Stimulated activated CD4-positive, alpha-beta T cell treated with anti-CD3 and anti-CD28 coated beads, Interleukin-12 subunit alpha, Interleukin-12 subunit beta, amount 100 ng/mL, for 24 hours (primary cell): ENCODE measurements around the gene PKD2L1.
"Not testable (repeated sequence)": the region's sequence is repeated elsewhere in the genome, so short reads cannot be mapped to it uniquely, and the experiment has no call there.

Experiments used
- DNase-seq, 2 experiments: peaks; one replicate each; pipeline ENCODE4 v3.0.0-alpha.2; 2020; ENCODE audit warnings: low read depth in 2 of 2

The PKD2L1 gene

GRCh38 chr10:100330079-100330478, at the start of gene PKD2L1:
Gene PKD2L1 (minus strand): TSS chr10:100330228. CDS start chr10:100330103, 125 bp downstream.
- DNase-seq: no peak

DNA sequence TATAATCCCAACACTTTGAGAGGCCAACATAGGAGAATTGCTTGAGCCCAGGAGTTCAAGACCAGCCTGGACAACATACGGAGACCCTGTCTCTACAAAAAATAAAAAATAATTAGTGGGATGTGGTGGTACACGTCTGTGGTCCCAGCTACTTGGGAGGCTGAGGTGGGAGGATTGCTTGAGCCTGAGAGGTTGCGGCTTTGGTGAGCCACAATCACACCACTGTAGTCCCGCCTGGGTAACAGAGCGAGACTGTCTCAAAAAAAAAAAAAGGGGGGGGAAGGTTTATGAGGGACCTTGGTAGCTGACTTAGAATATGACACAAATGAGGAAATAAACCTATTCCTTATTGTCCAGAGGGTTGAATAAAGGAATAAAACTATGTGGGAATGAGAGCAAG, 47.8 kb upstream of the PKD2L1 start:
- DNase-seq: no peak

- not testable (repeated sequence) for DNase-seq
Observed at GRCh38 chr10:100376656-100377055, 46.6 kb upstream of the PKD2L1 start.

DNA sequence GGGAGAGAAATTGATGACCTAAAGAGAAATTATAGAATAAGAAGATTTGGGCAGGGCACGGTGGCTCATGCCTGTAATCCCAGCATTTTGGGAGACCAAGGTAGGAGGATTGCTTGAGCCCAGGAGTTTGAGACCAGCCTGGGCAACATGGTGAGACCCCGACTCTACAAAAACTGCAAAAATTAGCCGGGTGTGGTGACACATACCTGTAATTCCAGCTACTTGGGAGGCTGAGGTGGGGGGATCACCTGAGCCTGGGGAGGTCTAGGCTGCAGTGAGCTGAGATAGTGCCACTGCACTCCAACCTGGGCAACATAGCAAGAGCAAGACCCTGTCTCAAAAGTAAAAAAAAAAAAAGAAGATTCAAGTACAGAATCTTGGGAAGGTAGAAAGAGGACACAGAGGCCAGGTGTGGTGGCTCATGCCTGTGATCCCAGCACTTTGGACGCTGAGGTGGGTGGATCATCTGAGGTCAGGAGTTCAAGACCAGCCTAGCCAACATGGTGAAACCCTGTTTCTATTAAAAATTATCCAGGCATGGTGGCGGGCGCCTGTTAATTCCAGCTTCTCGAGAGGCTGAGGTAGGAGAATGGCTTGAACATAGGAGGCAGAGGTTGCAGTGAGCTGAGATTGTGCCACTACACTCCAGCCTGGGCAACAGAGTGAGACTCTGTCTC, 44.8 kb upstream of the PKD2L1 start:
- DNase-seq: not testable (repeated sequence)

DNA sequence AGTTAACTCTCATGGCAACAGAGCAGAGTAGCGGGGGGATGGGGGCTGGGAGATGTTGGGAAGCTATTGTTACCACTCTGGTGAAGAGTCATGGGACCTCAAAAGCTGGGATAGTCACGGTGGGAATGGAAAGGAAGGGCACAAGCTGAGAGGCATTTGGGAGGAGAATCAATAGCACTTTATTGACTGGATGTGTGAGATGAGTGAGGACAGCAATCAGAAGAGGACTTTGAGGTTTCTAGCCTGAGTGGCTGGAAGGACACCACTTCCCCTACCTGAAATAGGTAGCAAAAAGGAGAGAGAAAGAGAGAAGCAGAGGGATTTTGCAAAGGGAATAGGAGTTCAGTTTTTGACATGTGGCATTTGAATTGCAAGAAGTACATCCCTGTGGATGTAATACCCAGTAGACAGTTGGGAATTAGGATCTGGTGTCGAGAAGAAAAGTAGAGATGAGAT, 44.2 kb upstream of the PKD2L1 start:
- DNase-seq: no peak

DNA sequence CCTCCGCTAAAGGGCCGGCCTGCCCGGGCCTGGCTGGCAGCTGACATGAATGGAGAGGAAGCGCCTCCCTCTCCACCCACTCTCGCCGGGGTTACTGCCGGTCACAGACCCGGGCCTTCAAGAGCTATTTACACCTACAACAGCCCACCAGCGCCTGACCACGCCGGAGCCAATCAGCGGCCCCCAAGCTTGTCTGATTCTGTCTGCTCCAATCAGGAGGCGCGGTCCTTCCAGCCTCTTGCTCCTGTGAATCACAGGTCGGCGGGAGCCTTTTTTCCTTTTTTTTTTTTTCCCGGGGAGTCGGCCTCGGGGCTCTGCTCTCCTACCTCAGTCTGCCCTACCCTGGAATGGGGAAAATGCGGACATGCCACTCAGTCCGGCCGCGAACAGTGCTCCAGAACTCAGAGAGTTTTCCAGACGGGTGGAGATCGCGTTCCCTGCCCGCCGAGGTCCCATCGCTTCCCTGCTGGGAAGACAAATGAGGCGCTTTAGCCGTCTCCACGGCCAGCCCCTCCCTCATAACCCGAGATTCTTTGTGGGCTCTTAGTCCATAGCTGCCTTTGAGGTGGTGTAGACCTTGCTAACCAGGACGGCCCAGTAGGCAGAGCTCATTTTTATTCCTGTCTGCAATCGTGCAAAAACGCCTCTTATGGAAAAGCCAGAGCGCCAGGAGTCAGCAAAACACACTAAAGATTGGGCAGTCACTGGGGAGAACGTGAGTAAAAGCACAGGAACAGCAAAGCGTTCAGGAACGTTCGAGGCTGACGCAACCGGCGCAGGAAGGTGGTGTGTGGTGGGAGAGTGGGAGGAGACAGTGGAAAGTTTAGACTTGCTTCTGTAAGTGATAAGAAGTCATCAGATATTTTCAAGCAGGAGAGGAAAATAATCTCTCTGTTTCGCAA, 43.5 kb upstream of the PKD2L1 start:
- peak; percentile 73 to 94 for DNase-seq

DNA sequence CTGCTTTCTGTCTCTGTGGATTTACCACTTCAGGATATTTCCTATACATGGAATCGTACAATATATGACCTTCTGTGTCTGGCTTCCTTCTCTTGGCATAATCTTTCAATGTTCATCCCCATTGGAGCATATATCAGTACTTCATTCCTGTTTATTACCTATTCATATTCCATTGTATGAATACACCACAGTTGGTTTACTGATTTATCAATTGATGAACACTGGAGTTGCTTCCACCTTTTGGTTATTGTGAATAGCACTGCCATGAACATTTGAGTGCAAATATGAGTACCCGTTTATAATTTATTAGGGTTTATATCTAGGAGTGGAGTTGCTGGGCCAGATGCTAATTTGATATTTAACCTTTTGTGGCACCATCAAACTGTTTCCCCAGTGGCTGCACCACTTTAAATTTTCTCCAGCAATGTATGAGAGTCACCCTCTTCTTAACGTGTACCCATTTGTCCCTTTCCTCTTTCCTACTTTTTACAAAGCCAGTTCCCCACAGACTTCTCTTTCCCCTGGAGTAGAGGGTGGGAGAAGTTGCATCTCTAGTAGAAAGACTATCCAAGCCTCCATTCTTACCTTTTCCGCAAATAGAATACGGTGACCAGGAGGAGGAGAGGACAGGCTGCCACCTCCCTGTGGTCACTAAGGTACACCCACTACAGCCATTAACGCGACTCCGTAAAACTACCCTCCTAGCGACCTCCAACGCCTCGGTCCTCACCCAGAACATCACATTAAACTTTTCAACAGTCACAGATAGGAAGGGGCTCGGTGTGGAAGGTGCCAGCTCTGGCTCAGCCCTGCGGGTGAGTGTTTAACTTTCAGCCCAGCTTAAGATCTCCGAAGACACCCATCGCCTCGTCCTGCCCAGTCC, 42.6 kb upstream of the PKD2L1 start:
- no peak for DNase-seq

DNA sequence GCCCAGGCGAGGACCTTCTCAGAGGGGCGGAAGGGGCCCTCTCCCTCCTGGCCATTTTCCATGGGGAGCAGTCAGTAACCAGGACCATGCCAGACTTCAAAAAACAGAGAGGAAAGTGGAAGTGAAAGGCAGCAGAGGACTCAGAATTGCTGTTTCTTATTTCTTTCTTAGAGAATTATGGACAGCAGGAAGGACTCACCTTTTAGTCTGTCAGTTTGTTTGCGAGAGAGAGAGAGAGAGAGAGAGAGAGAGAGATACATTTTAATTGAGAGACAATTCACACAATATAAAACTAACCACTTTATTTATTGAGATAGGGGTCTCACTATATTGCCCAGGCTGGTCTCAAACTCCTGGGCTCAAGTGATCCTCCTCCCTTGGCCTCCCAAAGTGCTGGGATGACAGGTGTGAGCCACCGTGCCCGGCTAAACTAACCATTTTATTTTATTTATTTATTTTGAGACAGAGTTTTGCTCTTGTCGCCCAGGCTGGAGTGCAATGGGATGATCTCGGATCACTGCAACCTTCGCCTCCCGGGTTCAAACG, 41.5 kb upstream of the PKD2L1 start:
- DNase-seq: no peak

DNA sequence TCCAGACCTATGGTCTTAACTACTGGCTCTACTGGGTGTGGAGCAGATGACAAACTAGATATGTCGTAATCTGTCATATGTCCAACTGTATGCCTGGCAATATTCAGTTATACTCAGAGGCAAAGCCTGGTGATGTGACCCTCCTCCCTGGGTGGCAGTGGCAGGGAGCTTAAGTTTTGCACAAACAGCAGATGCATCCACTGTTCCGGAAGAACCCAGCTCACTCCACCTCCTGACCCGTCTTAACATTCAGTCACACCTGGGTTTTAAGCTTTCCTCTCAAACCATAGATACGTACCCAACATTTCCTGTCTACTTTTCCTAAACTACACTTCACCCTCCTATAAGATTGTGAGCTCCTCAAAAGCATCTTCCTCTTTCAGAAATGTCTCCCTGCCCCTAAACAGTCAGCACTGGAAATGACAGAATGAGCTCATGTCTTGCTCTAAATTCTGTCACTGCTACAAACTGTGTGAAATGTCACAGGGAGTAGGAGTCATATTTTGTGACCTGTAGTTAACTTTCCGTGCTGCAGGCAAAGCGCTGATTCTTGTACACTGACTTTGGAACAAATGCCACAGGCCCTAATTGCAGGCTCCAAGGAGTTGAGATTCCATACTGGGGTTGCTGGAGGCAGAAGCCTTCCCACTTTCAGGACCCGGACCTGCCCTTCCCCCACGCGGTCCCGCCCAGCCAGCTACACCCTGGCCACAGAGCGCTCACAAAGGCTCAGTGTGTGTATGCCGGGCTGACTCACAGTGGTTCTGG, 40.9 kb upstream of the PKD2L1 start:
- DNase-seq: peak; percentile 25 to 63

- DNase-seq: no peak
Observed at GRCh38 chr10:100368721-100369120, 38.7 kb upstream of the PKD2L1 start.

DNA sequence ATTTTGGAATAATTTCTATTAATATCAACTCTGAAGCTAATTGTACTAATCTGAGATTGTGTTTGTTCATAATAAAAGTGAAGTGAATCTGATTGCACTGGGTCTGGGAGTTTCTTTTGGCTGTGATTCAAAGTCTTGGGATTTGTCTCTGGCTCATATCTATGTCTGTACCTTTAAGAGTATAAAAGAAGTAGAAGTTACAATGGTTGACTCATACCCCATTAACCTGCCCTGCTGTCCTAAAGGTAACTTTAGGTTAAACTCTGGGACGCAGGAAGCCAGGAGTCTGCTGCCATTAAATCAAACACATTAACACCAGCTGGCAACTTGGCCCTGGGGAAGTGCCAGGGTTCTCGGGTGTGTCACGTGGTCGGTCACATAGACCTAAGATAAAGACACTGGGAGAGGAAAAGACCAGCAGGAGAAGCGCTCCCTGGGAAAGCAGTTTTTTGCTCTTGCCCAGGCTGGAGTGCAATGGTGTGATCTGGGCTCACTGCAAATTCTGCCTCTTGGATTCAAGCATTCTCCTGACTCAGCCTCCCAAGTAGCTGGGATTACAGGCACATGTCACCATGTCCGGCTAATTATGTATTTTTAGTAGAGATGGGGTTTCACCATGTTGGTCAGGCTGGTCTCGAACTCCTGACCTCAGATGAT, 34.8 kb upstream of the PKD2L1 start:
- no peak for DNase-seq

DNA sequence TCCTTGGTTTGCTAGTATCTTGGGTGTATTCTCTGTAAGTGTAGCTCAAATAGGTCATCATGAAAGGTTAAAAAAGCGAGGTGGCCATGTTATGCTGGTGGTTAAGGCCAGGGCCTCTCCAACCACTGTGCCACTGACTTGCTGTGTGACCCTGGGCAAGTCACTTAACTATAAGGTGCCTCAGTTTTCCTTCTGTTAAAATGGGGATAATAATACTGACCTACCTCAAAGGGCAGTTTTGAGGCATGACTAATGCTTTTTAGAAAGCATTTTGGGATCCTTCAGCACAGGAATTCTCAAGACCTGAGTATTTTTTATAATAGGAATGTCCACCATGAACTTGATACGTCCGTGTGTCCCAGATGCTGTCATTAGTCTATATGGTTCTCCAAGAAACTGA, 34.1 kb upstream of the PKD2L1 start:
- DNase-seq: no peak

DNA sequence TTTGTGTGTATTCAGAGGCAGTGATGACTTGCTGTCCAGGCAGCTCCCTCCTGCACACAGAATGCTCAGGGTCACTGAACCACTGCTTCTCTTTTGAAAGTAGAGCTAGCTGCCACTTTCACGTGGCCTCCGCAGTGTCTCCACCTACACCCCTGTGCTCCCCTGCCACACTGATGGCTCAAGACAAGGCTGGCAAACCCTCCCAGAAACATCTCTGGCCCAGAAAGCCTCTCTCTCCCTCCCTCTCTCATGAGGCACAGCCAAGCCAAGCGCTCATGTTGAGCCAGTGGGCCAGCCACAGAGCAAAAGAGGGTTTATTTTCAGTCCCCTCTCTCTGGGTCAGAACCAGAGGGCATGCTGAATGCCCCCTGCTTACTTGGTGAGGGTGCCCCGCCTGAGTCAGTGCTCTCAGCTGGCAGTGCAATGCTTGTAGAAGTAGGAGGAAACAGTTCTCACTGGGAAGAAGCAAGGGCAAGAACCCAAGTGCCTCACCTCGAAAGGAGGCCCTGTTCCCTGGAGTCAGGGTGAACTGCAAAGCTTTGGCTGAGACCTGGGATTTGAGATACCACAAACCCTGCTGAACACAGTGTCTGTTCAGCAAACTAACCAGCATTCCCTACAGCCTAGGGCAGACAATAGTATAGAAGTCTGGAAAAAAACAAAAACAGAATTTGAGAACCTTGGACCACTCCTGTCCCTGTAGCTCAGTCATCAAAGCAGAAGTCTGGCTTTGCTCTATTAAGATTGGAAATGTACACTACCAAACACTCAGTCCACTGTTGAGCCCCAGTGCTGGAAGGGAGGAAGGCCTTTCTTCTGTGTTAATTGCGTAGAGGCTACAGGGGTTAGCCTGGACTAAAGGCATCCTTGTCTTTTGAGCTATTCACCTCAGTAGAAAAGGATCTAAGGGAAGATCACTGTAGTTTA, 32.8 kb upstream of the PKD2L1 start:
- DNase-seq: no peak

- no peak for DNase-seq
Observed at GRCh38 chr10:100360234-100360633, 30.2 kb upstream of the PKD2L1 start.

GRCh38 chr10:100359529-100360150, 29.6 kb upstream of the PKD2L1 start:
- DNase-seq: no peak

DNA sequence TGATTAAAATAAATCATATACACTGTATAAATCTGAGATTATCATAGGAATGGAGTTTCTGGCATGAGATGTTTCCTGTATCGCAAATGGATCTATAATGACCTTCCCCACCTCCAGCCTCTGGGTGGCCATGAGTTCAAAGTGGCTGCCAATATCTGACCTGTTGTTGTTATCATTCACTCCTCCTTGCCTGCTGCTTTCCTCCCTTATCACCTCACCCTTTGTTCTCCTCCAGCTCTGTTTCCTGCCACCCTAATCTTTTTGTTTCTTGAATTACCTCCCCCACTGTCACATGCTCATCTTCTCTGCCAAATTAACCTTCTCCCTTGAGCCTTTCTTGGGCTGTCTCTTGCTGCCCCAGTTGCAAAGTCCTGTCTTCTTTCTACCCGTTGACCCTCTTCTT, 29.0 kb upstream of the PKD2L1 start:
- DNase-seq: no peak

DNA sequence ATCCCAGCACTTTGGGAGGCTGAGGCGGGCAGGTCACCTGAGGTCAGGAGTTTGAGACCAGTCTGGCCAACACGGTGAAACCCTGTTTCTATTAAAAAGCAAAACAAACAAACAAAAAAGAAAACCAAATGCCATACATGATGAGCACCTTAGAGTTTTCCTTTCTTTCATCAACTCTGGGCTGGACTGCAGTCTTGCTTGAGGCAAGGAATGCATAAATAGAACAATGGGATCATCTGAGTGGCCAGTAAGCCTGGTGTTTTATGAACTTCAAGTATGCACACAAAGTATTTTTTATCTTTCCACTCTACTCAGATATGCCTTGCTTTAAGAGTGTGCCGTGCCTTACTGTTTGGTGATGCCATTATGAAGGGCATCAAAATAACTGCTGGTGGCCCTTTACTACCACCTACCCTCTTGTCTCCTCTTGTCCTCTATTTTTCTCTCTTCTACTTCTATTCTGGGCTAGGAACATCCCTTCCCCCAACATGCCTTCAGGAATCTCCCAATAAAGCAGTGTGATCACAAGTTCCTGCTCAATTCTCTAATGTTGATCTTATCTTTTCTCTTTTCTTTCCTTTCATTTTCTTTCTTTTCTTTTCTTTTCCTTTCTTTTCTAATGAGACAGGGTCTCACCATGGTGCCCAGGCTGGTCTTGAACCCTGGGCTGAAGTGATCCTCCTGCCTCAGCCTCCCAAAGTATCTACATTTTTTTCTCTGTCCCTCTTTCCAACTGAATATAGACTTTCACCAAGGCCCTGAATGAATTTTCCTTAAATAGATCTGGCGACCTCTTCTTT, 27.2 kb upstream of the PKD2L1 start:
- DNase-seq: no peak
